Esophagus muscularis mucosa (tissue), 4 donors: ENCODE measurements around the gene APOL6.

Experiments used
- EP300 ChIP-seq: sonication (generic); formaldehyde crosslinking; IDR thresholded peaks from one replicate; pipeline ENCODE4 v1.6.1; 2017; ENCODE audit warnings: antibody characterized with exemption
- POLR2AphosphoS5 ChIP-seq, 2 donors: sonication (generic); formaldehyde crosslinking; IDR thresholded peaks; one replicate each; pipeline ENCODE4 v1.6.1; 2017; ENCODE audit warnings: antibody characterized with exemption in 2 of 2
- TF ChIP-seq, protein P1 (sequence below), 3 experiments: fragments of 200-600 bp in 2 of 3; fragments of 450-650 bp in 1 of 3; sonication (generic) in 2 of 3; IDR thresholded peaks; one replicate each; pipeline ENCODE4 v1.5.1; 2017 to 2019; ENCODE audit warnings: antibody characterized with exemption in 3 of 3, mild to moderate bottlenecking in 2 of 3, moderate library complexity in 1 of 3

DNA sequence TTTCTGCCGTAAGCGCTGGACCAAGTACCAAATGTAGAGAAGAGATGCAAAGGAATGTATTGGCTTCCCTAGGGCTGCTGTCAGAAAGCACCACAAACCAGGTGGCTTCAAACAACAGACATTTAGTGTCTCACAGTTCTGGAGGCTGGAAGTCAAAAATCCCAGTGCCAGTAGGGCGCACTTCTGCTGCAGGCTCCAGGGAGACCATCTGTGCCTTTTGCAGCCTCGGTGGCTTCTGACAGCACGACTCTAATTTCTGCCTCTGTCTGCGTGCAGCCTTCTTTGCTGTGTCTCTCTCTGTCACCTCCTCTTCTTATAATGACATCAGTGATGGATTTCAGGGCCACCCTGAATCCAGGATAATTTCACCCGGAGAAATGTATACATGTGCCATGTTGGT, 2.8 kb downstream of the APOL6 start:
- no peak for TF ChIP-seq POLR2AphosphoS5 (IDR thresholded peaks at IDR 0.05)
- TF ChIP-seq, protein P1, sequence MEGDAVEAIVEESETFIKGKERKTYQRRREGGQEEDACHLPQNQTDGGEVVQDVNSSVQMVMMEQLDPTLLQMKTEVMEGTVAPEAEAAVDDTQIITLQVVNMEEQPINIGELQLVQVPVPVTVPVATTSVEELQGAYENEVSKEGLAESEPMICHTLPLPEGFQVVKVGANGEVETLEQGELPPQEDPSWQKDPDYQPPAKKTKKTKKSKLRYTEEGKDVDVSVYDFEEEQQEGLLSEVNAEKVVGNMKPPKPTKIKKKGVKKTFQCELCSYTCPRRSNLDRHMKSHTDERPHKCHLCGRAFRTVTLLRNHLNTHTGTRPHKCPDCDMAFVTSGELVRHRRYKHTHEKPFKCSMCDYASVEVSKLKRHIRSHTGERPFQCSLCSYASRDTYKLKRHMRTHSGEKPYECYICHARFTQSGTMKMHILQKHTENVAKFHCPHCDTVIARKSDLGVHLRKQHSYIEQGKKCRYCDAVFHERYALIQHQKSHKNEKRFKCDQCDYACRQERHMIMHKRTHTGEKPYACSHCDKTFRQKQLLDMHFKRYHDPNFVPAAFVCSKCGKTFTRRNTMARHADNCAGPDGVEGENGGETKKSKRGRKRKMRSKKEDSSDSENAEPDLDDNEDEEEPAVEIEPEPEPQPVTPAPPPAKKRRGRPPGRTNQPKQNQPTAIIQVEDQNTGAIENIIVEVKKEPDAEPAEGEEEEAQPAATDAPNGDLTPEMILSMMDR (IDR thresholded peaks at IDR 0.05), result no peak
- TF ChIP-seq EP300, result no peak
